HG03457 (cell line): ENCODE results near the gene PTPRC.
"Not testable (repeated sequence)": the region's sequence is repeated elsewhere in the genome, so short reads cannot be mapped to it uniquely, and the experiment has no call there.

Source experiments
- ATAC-seq: cut with Tn5 transposase; IDR thresholded peaks from one replicate; pipeline ENCODE4 v1.9.1; 2021; ENCODE audit warnings: moderate number of reproducible peaks; ENCODE audit not compliant: unreplicated experiment

Gene PTPRC

DNA sequence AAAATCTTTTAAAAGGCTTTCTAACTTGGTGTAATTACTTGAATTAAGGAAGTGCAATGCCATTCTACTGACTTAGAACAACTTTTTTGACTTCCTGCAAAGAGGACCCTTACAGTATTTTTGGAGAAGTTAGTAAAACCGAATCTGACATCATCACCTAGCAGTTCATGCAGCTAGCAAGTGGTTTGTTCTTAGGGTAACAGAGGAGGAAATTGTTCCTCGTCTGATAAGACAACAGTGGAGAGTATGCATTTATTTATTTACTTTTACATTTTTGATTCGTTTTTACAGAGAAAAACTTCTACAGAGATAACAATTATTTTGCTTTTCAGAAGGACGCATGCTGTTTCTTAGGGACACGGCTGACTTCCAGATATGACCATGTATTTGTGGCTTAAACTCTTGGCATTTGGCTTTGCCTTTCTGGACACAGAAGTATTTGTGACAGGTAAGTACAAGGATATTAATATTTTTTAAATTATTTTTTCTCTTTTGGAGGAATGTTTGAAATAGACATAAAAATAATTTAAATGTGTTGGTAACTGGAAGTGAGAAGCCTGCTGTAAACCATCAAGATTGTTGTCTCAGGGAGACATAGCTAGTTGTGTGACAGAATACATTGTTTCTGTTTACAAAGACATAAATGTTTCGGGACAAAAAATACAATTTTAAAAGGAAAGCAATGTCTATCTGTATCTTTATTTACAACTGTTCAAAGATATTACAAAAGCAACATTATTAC is at the start of gene PTPRC:
PTPRC (plus strand) TSS at position 147 of the 742 bp plus-strand sequence; CDS start at position 376, 229 bp downstream.
- peak; percentile 70 for ATAC-seq

DNA sequence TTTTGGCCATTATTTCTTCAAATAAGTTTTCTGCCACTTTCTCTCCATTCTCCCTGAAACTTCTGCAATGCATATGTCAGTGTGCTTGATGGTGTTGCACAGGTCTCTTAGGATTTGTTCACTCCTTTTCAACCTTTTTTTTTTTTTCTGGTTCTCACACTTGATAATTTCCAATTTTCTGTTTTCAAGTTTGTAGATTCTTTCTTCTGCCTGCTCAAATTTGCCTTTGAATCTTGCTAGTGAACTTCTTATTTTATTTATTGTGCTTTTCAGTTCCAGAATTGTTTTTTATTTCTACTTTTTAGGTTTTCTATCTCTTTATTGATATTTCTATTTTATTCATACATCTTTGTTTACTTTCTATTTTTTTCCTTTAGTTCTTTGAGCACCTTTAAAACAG is 48.4 kb upstream of the PTPRC start:
- ATAC-seq = no peak

DNA sequence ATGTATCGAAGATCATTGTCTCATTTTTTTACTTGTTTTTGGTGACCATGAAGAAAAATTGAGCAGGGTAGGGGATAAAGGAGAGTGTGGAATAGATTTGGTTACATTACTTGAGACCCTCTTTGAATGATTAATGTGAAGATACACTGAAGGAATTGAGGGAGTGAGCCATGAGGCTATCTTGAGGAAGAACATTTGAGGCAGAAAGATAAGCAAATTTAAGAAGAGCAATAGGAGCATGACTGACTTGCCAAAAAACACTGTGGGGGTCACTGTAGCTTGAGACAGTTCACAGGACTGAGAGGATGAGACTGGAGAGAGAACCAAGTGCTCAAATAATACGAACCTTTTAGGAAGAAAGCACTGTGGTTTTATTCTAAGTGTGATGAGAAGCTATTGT is 43.1 kb upstream of the PTPRC start:
- ATAC-seq = no peak

DNA sequence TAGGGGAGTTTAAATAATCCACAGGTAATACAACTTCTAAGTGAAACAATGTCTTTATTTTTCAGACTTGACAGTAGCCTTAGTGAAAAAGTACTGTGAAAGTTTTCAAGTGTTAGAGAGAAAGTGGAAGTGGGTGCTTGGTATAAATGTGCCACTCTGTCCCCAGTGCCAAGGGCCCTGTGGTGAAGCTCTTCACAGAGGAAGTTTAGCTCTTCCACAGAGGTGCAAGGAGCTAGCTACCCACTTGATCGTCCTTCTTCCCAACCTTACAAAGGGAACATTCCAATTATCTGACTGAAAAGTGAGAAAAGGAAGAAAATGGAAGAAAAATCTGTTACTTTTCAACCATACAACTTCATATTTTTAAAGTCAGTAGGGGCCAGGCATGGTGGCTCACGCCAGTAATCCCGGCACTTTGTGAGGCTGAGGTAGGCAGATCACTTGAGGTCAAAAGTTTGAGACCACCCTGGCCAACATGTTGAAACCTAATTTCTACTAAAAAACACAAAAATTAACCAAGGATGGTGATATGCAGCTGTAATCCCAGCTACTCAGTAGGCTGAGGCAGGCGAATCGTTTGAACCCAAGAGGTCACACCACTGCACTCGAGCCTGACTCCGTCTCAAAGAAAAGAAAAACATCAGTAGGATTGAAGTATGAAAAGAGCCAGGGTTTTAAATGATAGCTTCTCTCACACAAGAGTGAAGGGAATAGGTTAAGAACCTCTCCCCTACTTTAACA is 41.0 kb upstream of the PTPRC start:
- no peak for ATAC-seq

DNA sequence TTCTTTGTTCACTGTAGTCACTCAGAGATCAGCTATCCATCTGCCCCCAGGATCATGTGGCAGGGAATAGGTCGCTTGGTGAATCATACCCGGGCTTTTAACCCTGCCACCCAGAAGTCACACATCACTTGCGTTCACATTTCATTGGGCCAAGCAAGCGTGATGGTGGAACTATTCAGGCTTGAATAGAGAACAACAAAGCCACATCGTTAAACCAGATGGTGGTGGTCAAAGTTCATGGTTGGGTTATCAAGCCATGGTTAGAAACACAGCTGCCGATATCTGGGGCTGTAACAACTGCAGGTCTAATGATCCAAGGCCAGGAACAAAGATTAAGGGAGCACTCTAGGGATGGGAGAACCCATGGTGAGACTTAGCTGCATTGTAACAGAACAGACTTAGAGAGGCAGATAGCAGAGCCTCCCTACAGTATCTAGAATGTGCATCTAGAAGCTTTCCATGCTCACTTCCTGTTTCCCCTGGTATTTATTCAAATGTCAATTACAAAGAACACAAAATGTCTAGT is 40.0 kb upstream of the PTPRC start:
- peak; percentile 71 for ATAC-seq

DNA sequence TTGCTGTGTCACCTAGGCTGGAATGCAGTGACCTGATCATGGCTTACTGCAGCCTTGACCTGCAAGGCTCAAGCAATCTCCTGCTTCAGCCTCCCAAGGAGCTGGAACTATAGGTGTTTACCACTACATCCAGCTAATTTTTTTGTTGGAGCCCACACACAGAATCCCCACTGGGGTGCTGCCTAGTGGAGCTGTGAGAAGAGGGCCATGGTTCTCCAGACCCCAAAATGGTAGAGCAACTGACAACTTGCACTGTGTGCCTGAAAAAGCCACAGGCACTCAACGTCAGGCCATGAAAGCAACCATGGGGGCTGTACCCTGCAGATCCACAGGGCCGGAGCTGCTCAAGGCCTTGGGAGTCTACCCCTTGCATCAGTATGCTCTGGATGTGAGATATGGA is 39.1 kb upstream of the PTPRC start:
- ATAC-seq = no peak

- ATAC-seq = no peak
Measured at GRCh38 chr1:198600906-198601305, 37.9 kb upstream of the PTPRC start.

DNA sequence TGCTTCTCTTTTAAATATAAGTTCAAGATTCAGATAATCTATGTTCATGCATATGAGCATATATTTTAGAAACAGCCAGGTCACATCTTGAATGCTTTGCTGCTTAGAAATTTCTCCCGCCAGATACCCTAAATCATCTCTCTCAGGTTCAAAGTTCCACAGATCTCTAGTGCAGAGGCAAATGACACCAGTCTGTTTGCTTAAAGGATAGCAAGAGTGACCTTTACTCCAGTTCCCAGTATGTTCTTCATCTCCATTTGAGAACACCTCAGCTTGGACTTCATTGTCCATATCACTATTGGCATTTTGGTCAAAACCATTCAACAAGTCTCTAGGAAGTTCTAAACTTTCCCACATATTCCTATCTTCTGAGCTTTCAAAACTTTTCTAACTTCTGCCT is 37.5 kb upstream of the PTPRC start:
- ATAC-seq = not testable (repeated sequence)

DNA sequence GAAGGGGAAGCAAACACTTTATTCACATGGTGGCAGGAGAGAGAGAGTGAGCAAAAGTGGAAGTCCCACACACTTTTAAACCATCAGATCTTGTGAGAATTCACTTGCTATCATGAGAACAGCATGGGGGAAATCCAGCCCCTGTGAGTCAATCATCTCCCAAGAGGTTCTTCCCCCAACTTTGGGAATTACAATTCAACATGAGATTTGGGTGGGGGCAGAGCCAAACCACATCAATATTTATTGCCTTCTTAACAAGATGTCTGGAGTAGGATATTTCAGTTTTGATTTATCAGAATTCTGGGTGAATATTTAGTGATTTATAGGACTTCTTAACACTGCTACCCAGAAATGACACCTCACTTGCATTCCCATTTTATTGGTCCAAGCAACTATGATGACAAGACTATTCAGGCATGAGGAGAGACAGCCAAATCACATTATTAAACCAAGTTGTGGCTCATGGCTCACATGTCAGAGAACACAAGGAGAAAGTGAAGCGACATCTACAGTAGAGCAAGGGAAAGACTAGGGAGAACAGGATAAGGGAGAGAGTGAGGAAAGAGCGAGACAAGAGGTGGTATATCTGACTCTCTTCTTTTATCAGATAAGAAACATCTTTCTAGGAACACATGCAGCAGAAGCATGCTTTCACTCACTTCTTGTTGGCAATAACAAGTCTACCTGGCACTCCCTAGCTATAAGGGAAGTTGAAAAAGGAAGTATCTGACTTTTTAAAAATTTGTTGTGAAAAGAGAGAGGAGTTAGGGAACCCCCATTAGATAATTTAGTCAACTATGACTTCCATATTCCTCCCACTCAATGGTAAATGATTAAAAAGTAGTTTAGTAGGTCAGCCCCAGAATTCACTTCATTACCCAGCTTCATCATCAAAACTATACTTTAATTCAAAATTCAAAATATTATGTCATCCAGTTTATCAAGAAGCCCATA is 36.6 kb upstream of the PTPRC start:
- ATAC-seq = no peak

- no peak for ATAC-seq
Measured at GRCh38 chr1:198604975-198605374, 33.9 kb upstream of the PTPRC start.

- ATAC-seq = no peak
Measured at GRCh38 chr1:198605406-198605805, 33.4 kb upstream of the PTPRC start.

- no peak for ATAC-seq
Measured at GRCh38 chr1:198606020-198606438, 32.8 kb upstream of the PTPRC start.

GRCh38 chr1:198607714-198608113 is 31.1 kb upstream of the PTPRC start:
- no peak for ATAC-seq

GRCh38 chr1:198610362-198610761 is 28.5 kb upstream of the PTPRC start:
- ATAC-seq = no peak

DNA sequence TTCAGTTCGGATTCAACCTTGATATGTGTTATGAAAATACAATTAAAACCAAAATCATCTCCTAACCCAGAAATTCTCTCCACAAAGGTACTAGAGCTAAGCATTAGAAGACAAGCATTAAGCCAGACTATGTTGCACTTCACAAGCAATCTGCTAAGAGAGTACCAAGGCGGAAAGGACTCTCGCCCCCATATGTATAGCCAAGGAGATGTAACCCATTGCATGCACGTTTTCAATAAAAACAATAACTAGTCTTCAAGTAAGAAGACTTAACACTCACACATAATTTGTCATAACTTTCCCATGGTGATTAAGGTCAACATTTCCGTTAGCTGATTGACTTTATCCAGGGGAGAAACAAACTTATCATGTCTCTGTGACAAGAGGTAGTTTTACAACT is 27.6 kb upstream of the PTPRC start:
- ATAC-seq = no peak

DNA sequence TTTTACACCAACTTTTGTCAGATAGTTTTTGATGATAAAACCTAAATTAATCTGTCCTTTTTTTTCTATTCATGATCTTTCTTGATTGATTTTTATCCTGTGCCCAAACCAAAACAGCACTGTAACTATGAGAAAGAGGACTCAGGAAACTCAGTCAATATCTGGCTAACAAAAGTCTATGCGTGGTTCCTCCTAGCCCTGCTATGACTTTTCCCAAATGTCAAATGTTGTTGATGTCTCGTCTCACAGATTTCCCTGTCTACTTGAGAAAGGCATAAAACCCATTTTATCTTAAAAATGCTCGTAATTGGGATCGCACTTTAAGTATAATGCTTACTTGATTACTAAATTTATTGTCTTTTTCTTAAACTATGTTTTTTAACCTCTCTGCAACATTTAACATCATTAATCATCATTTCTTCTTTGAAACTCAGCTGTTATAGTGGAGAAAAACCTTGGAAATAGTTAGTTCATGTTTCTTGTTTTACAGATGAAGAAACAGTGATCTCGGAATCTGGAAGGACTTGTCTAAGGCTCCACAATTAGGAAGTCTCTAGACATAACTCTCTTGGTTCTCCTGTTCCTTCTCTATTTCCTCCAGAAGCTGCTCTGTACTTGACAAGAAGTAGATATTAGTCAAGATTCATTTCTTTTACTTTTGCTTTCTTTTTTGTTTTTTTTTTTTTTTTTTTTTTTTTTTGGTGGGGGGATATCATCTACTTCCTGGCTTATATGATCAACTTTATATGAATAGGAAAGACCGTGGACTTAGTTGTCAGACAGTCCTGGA is 26.2 kb upstream of the PTPRC start:
- no peak for ATAC-seq

DNA sequence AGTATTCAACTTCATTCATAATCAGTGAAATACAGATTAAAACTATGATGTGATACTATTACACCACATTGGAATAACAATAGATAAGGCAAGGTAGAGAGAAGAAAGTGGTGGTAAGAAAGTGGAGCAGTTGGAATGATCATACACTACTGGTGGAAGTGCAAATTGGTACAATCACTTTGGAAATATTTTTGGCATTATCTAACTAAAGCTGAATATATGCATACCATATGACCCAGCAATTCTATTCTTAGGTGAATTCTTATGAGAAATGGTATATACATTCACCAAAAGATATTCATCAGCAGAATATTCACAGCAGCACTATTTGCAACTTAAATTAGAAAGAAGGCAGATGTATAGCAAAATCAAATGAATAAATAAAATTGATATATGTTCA is 21.4 kb upstream of the PTPRC start:
- no peak for ATAC-seq

DNA sequence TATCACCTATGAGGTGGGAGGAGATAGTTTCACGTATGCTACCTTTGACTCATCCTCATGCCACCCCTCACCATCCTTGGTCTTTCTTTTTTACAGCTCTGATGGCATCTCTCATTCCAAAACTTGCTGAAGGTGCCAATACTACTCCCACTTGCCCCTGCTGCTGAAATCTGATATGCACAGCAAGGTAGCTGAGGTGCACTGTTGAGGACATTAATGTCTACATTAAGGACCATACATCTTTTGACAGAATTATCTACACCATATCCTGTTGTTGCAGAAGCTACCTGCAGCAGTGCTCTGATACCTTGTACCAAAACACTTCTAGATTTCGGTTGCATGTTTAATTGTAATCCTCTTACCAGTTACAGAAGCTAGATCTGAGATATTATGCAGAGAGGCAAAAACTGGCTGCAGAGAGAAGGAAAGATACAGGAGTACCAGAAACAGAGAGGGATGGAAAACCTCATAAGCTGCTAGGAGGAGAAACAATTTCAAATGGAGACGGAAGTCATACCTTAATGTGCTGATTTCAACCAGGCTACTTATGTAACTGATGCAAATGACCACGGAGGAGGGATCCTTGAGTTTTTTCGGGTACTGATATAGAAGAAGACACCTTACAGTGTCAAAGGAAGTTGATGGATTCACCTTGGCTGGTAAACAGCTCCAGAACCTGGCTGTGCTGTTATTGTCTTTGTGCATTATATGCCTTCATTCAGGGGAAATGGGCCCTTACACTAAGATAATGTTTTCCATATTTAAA is 19.3 kb upstream of the PTPRC start:
- ATAC-seq = no peak

GRCh38 chr1:198620218-198620617 is 18.6 kb upstream of the PTPRC start:
- no peak for ATAC-seq
